ENCODE results near the gene MTFP1.

MTFP1 gene

GRCh38 chr22:30433773-30434172, 8.2 kb downstream of the MTFP1 start:
- H3K79me2 ChIP-seq (ENCODE audit: insufficient read depth, low read length): no peaks in the 10 kb centered on the region
- peaks cover 3% of the 10 kb centered on the region; the same call in 1 of the 2 replicates for H3K36me3 ChIP-seq (ENCODE audit: insufficient read depth, low read length)
- H3K9me2 ChIP-seq (replicated peaks; ENCODE audit: low read depth, low read length): no peaks in the 10 kb centered on the region
- H3K4me1 ChIP-seq (ENCODE audit: insufficient read depth, low read length, poor library complexity, severe bottlenecking): peaks cover 16% of the 10 kb centered on the region
- no peak overlapping the region for H2AFZ ChIP-seq (ENCODE audit: low read length)
- no peak overlapping the region for H3K4me3 ChIP-seq (ENCODE audit: low read length, poor library complexity, severe bottlenecking)
- H3K27me3 ChIP-seq (ENCODE audit: insufficient read depth, low read length, poor library complexity, severe bottlenecking): peaks cover 63% of the 10 kb centered on the region
- H3F3A ChIP-seq (ENCODE audit: low read depth): peaks cover 18% of the 10 kb centered on the region
- no peaks in the 10 kb centered on the region for H4K20me1 ChIP-seq (ENCODE audit: insufficient read depth, low read length, poor library complexity, severe bottlenecking)
- H3K9me3 ChIP-seq (ENCODE audit: insufficient read depth, low read depth, low read length): no peaks in the 10 kb centered on the region
- H3K9ac ChIP-seq (ENCODE audit: low read depth, low read length, poor library complexity, severe bottlenecking): no peak overlapping the region
- TF ChIP-seq EZH2phosphoT487 (IDR thresholded peaks at IDR 0.05; ENCODE audit: borderline replicate concordance): no peak
- TF ChIP-seq CTCF (conservative IDR thresholded peaks at IDR 0.05; ENCODE audit: low read length): no peak
- H3K4me2 ChIP-seq (ENCODE audit: low read depth, low read length, poor library complexity, severe bottlenecking): no peak overlapping the region

GRCh38 chr22:30434843-30435242, 9.3 kb downstream of the MTFP1 start:
- TF ChIP-seq EZH2phosphoT487 (IDR thresholded peaks at IDR 0.05; ENCODE audit: borderline replicate concordance) (no peak), CTCF (conservative IDR thresholded peaks at IDR 0.05; ENCODE audit: low read length) (no peak)
- no peaks in the 10 kb centered on the region for H3K9me3 ChIP-seq (ENCODE audit: insufficient read depth, low read depth, low read length)
- H3K4me2 ChIP-seq (ENCODE audit: low read depth, low read length, poor library complexity, severe bottlenecking): peak overlapping the region; percentile 73
- H3K9me2 ChIP-seq (replicated peaks; ENCODE audit: low read depth, low read length): no peaks in the 10 kb centered on the region
- 0 out of 2 replicates have a peak overlapping the region, but pooled peaks have one; percentile 63 for H2AFZ ChIP-seq (ENCODE audit: low read length)
- H3K79me2 ChIP-seq (ENCODE audit: insufficient read depth, low read length): no peaks in the 10 kb centered on the region
- peak overlapping the region; percentile 43 for H3K9ac ChIP-seq (ENCODE audit: low read depth, low read length, poor library complexity, severe bottlenecking)
- peaks cover 18% of the 10 kb centered on the region for H3F3A ChIP-seq (ENCODE audit: low read depth)
- H3K4me1 ChIP-seq (ENCODE audit: insufficient read depth, low read length, poor library complexity, severe bottlenecking): peaks cover 16% of the 10 kb centered on the region
- H3K4me3 ChIP-seq (ENCODE audit: low read length, poor library complexity, severe bottlenecking): peak overlapping the region; percentile 66
- H3K36me3 ChIP-seq (ENCODE audit: insufficient read depth, low read length): no peaks in the 10 kb centered on the region
- no peaks in the 10 kb centered on the region for H4K20me1 ChIP-seq (ENCODE audit: insufficient read depth, low read length, poor library complexity, severe bottlenecking)
- peaks cover 74% of the 10 kb centered on the region for H3K27me3 ChIP-seq (ENCODE audit: insufficient read depth, low read length, poor library complexity, severe bottlenecking)

DNA sequence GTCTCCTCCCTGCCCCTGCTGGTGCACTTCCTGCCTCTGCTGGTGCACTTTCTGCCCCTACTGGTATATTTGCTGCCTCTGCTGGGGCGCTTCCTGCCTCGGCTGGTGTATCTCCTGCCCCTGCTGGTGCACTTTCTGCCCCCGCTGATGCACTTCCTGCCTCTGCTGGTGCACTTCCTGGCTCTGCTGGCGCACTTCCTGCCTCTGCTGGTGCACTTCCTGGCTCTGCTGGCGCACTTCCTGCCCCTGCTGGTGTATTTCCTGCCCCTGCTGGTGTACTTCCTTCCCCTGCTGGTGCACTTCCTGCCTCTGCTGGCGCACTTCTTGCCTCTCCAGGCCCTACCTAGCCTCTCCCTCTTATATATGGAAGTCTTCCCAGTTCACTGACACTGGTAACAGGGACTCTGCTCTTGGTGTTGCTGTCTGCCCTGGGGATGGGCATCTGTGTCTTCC, 10.1 kb downstream of the MTFP1 start:
- Histone ChIP-seq H2AFZ (ENCODE audit: low read length) (peak overlapping the region; percentile 63), H3K36me3 (ENCODE audit: insufficient read depth, low read length) (no peaks in the 10 kb centered on the region), H3K79me2 (ENCODE audit: insufficient read depth, low read length) (no peaks in the 10 kb centered on the region), H3K9me3 (ENCODE audit: insufficient read depth, low read depth, low read length) (no peaks in the 10 kb centered on the region), H3K27me3 (ENCODE audit: insufficient read depth, low read length, poor library complexity, severe bottlenecking) (peaks cover 83% of the 10 kb centered on the region), H3K9me2 (replicated peaks; ENCODE audit: low read depth, low read length) (no peaks in the 10 kb centered on the region), H3F3A (ENCODE audit: low read depth) (peaks cover 18% of the 10 kb centered on the region), H3K4me3 (ENCODE audit: low read length, poor library complexity, severe bottlenecking) (peak overlapping the region; percentile 66), H3K4me1 (ENCODE audit: insufficient read depth, low read length, poor library complexity, severe bottlenecking) (peaks cover 16% of the 10 kb centered on the region), H3K9ac (ENCODE audit: low read depth, low read length, poor library complexity, severe bottlenecking) (peak overlapping the region; percentile 10), H4K20me1 (ENCODE audit: insufficient read depth, low read length, poor library complexity, severe bottlenecking) (no peaks in the 10 kb centered on the region), H3K4me2 (ENCODE audit: low read depth, low read length, poor library complexity, severe bottlenecking) (peak overlapping the region; percentile 73)
- no peak for TF ChIP-seq EZH2phosphoT487 (IDR thresholded peaks at IDR 0.05; ENCODE audit: borderline replicate concordance)
- peak; percentile 49 for TF ChIP-seq CTCF (conservative IDR thresholded peaks at IDR 0.05; ENCODE audit: low read length)
